Measurements from ENCODE around the gene CD59. TPM values are rescaled to one million over a fixed set of nuclear protein-coding genes. Genes with fewer than 3 reads are reported as not detected.
A peak's percentile ranks its signal among the peaks of the same experiment; 100 is the strongest.

The CD59 gene, protein sequence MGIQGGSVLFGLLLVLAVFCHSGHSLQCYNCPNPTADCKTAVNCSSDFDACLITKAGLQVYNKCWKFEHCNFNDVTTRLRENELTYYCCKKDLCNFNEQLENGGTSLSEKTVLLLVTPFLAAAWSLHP
- total RNA-seq (10 to 100 TPM; 35.2 to 37.8 TPM), total RNA-seq (17.6 to 147 (median 69.9) reads per million in 172 experiments)
- 50.5 TPM for polyA plus RNA-seq (2013, experiment 1 of 2)
- polyA plus RNA-seq (2013, experiment 2 of 2), result 54.0 TPM

DNA sequence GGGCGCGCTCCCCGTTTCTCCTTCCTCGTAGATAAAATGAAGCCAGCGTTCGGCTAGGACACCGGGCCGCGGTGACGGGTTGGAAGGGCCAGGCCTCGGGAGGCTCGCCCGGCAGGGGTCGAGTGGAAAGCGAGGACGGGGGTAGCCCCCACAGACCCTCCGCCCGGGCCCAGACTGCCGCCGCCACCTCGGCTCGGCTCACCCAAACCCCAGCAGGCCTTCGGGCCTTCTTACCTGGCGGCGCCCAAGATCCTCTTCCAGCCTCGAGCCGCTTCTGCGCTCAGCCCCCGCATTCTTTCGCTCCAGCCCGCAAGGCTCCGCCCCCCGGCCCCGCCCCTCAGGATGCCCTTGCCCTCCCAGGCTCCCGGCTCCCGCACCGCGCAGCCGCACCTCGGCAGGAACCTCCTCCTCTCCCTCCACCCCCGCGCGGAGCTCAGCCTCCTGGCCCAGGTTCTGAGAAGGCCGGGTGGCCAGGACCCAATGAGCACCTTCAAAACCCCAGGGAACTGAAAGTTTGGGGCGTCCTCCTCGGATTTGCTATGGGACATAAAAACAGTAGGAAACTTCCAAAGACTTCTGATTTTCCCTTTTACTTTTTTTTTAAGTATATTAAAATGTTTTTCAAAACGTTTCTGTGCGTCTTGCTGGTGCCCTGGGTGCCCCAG is at the start of gene CD59:
CD59 (minus strand) TSS at position 276 of the 665 bp plus-strand sequence. CDS start 13,978 bp downstream, outside the sequence.
- POLR2A ChIA-PET, result interaction anchor here (0.7 to 2.8 kb wide), 11 partner anchors 10 to 479 kb away, joined by 3 to 16 read pairs (median 4); partner anchors contain the start of genes C11orf91, FBXO3 and HIPK3
- H3K27me3 Mint-ChIP-seq, result no peaks in the 10 kb centered on the region
- Histone ChIP-seq H3K27me3 (ENCODE audit: control insufficient read depth in 1 of 2, insufficient read depth in 2 of 2, low read length in 2 of 2) (no peaks in the 10 kb centered on the region), H3K4me3 (ENCODE audit: low read length) (peak within 1 kb of the TSS; percentile 64), H3K27ac (ENCODE audit: low read depth in 1 of 2, low read length in 2 of 2) (peak within 1 kb of the TSS; percentile 20 to 52), H3K4me1 (ENCODE audit: insufficient read depth, low read length) (peaks cover 31% of the 10 kb centered on the region), H3K9me3 (ENCODE audit: control insufficient read depth in 1 of 2, insufficient read depth in 1 of 2, low read length in 2 of 2) (no peaks in the 10 kb centered on the region), H3K36me3 (ENCODE audit: insufficient read depth, low read length) (peaks cover 4% of the 10 kb centered on the region)
- H3K27ac Mint-ChIP-seq, result peak within 1 kb of the TSS; percentile 81
- CTCF ChIA-PET, result interaction anchor here (0.7 to 1.9 kb wide), 2 partner anchors 20 to 588 kb away, joined by 4 to 7 read pairs; no protein-coding TSS in a partner anchor
- ATAC-seq (ENCODE audit: poor library complexity) (peak; percentile 85), DNase-seq (peak; percentile 79 to 98 (median 90))
- peak within 1 kb of the TSS; percentile 94 for H3K4me3 Mint-ChIP-seq
- peaks cover 43% of the 10 kb centered on the region for H3K4me1 Mint-ChIP-seq (ENCODE audit: low read depth)
- intact Hi-C loops (cut with DNase I, micrococcal nuclease), result loop anchor here (2.0 to 10.0 kb wide), 4 partner anchors 34 to 711 kb away; partner anchors contain the start of genes C11orf91 (in 1 of the 2), FBXO3 (in 1 of the 2) and HIPK3 (in 1 of the 2)
- TF ChIP-seq, protein P1, sequence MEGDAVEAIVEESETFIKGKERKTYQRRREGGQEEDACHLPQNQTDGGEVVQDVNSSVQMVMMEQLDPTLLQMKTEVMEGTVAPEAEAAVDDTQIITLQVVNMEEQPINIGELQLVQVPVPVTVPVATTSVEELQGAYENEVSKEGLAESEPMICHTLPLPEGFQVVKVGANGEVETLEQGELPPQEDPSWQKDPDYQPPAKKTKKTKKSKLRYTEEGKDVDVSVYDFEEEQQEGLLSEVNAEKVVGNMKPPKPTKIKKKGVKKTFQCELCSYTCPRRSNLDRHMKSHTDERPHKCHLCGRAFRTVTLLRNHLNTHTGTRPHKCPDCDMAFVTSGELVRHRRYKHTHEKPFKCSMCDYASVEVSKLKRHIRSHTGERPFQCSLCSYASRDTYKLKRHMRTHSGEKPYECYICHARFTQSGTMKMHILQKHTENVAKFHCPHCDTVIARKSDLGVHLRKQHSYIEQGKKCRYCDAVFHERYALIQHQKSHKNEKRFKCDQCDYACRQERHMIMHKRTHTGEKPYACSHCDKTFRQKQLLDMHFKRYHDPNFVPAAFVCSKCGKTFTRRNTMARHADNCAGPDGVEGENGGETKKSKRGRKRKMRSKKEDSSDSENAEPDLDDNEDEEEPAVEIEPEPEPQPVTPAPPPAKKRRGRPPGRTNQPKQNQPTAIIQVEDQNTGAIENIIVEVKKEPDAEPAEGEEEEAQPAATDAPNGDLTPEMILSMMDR (IDR thresholded peaks at IDR 0.05), result no peak
- H3K9me3 Mint-ChIP-seq, result no peaks in the 10 kb centered on the region
- peaks cover 3% of the 10 kb centered on the region for H3K36me3 Mint-ChIP-seq (ENCODE audit: low read depth)

DNA sequence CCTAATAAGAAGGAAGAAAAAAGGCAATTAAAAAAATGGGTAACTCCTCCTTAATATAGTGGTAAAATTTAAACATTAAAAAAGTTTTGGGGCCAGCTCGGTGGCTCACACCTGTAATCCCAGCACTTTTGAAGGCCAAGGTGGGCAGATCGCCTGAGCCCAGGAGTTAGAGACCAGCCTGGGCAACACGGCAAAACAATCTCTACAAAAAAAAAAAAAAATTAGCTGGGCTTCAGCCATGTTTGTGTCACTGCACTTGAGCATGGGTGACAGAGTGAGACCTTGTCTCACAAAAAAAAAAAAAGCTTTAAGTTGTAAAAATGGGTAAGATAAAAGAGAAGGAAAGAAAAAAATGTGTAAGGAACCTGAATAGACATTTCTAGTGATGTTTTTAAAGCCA is 49.4 kb upstream of the CD59 start:
- peaks cover 36% of the 10 kb centered on the region for H3K27me3 Mint-ChIP-seq
- intact Hi-C loops (cut with DNase I, micrococcal nuclease), result no loop called here

DNA sequence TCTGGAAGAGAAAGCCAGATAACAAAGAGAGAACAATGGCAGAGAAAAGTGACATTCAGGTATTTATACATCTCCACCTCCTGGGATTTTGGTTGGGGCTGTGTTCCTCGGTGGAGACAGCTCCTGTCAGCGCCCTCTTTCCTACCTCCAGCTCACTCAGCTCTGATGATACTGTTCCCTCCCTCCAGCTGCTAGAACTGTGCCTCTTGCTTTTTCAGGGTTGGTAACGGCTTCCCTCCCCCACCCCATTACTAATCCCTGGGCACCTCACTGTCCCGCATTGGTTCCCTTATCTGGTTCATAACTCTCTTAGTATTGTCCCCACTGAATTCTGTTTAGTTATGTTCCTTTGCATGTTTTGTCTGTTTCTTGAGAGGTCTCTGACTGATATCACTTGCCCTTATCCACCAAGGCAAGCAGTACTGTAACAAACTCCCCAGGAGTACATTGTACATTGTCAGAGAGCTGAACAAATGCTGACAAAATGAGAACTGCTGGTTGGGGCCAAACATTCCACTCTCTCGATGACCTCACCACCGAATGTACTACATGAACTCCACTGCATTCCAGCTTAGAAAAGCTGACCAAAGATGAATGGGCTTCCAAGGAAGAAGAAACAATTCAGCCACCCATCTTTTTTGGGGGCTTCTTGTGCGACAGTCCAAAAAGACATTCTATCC is 43.8 kb upstream of the CD59 start:
- H3K4me3 Mint-ChIP-seq, result no peak overlapping the region
- TF ChIP-seq, protein P1 (IDR thresholded peaks at IDR 0.05), result no peak
- peaks cover 14% of the 10 kb centered on the region for H3K4me1 Mint-ChIP-seq (ENCODE audit: low read depth)
- ChIA-PET POLR2A (no interaction called here), CTCF (no interaction called here)
- no peak overlapping the region for H3K27ac Mint-ChIP-seq
- H3K27me3 ChIP-seq (ENCODE audit: control insufficient read depth in 1 of 2, insufficient read depth in 2 of 2, low read length in 2 of 2), result peaks cover 3 to 16% of the 10 kb centered on the region in 2 experiments
- H3K4me3 ChIP-seq (ENCODE audit: low read length), result no peak overlapping the region
- DNase-seq (no peak), ATAC-seq (ENCODE audit: poor library complexity) (no peak)
- H3K27ac ChIP-seq (ENCODE audit: low read depth in 1 of 2, low read length in 2 of 2), result no peak overlapping the region
- intact Hi-C loops (cut with DNase I, micrococcal nuclease), result loop anchor here in 1 of 2 experiments (10.0 kb wide), 1 partner anchor 1135 kb away; the partner anchor contains the start of genes APIP and PDHX
- H3K36me3 ChIP-seq (ENCODE audit: insufficient read depth, low read length), result no peaks in the 10 kb centered on the region
- H3K9me3 ChIP-seq (ENCODE audit: control insufficient read depth in 1 of 2, insufficient read depth in 1 of 2, low read length in 2 of 2), result no peaks in the 10 kb centered on the region
- H3K9me3 Mint-ChIP-seq, result no peaks in the 10 kb centered on the region
- peaks cover 32% of the 10 kb centered on the region for H3K27me3 Mint-ChIP-seq
- peaks cover 17% of the 10 kb centered on the region for H3K4me1 ChIP-seq (ENCODE audit: insufficient read depth, low read length)
- peaks cover 5% of the 10 kb centered on the region for H3K36me3 Mint-ChIP-seq (ENCODE audit: low read depth)

More for the DNA sequence above, 49.4 kb upstream of the CD59 start:
- CTCF ChIA-PET, result interaction anchor here (1.0 kb wide), 1 partner anchor 8 kb away, joined by 3 read pairs; no protein-coding TSS in a partner anchor
- Mint-ChIP-seq H3K9me3 (no peaks in the 10 kb centered on the region), H3K36me3 (ENCODE audit: low read depth) (no peaks in the 10 kb centered on the region), H3K27ac (no peak overlapping the region), H3K4me3 (no peak overlapping the region), H3K4me1 (ENCODE audit: low read depth) (no peaks in the 10 kb centered on the region)
- Histone ChIP-seq H3K27me3 (ENCODE audit: control insufficient read depth in 1 of 2, insufficient read depth in 2 of 2, low read length in 2 of 2) (peaks cover 3 to 12% of the 10 kb centered on the region in 2 experiments), H3K4me3 (ENCODE audit: low read length) (no peak overlapping the region), H3K9me3 (ENCODE audit: control insufficient read depth in 1 of 2, insufficient read depth in 1 of 2, low read length in 2 of 2) (no peaks in the 10 kb centered on the region), H3K27ac (ENCODE audit: low read depth in 1 of 2, low read length in 2 of 2) (no peak overlapping the region), H3K36me3 (ENCODE audit: insufficient read depth, low read length) (no peaks in the 10 kb centered on the region), H3K4me1 (ENCODE audit: insufficient read depth, low read length) (no peaks in the 10 kb centered on the region)
- TF ChIP-seq, protein P1 (IDR thresholded peaks at IDR 0.05), result no peak
- ATAC-seq (ENCODE audit: poor library complexity), result no peak
- POLR2A ChIA-PET, result interaction anchor here (0.6 kb wide), 1 partner anchor 13 kb away, joined by 3 read pairs; no protein-coding TSS in a partner anchor
- no peak for DNase-seq

Data from CD4-positive, alpha-beta T cell (primary cell).